ENCODE measurements around the gene SNX32. TPM values are rescaled to one million over a fixed set of nuclear protein-coding genes. Genes with fewer than 3 reads are reported as not detected.

The SNX32 gene
- polyA plus RNA-seq, 1 donor = 6.3 TPM

DNA sequence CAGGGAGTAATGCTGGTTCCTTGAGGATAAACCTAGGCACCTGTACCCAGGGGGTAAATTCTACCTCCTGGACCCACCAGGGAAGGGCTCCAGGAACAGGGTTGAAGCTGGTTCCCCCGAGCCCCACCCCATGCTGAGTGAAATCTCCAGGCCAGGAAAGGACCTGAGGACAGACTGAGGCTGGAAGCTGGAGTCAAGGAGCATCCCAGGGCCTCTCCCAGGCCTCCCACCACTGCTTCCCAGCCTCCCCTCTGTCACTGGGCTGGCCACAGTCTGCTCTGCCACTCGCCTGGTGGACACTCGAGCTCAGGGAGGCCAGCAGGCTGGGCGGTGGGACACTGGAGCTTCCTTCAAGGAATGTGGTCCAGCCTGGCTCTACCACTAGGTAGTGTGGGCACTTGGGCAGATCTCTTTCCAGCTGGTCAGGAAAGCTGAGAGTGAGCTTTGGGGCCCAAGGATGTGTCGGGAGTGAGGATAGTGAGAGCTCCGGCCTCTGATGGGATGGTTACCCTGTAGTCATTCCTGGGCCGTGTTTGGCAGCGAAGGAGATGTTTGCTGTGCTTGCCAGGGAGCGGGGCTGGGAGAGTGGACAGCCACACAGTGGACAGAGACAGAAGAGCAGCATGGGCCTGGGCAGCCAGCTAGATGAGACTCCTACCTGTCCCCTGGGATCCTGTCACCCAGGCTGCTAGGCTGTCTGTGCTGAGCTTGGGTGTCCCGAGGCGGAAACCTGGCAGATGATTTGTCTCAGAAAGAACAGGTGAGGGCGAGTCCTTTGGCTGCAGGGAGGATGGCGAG lies 43.5 kb upstream of the SNX32 start:
- Histone ChIP-seq H3K36me3 (ENCODE audit: control insufficient read depth, insufficient read depth, low read length) (peaks cover 21% of the 10 kb centered on the region), H3K27me3 (ENCODE audit: control insufficient read depth, insufficient read depth, low read length) (peaks cover 31% of the 10 kb centered on the region), H3K4me3 (ENCODE audit: low read length) (no peak overlapping the region), H3K4me1 (ENCODE audit: control insufficient read depth, insufficient read depth, low read length) (peaks cover 69% of the 10 kb centered on the region), H3K9me3 (ENCODE audit: control insufficient read depth, low read depth, low read length) (peaks cover 10% of the 10 kb centered on the region), H3K27ac (ENCODE audit: low read length) (peak overlapping the region; percentile 99)
- peak in 1 of 2 donors; percentile 64 for DNase-seq
- no CpG with 5 or more reads among the region's 13 CpGs for WGBS (ENCODE audit: insufficient coverage, low lambda C conversion rate)

DNA sequence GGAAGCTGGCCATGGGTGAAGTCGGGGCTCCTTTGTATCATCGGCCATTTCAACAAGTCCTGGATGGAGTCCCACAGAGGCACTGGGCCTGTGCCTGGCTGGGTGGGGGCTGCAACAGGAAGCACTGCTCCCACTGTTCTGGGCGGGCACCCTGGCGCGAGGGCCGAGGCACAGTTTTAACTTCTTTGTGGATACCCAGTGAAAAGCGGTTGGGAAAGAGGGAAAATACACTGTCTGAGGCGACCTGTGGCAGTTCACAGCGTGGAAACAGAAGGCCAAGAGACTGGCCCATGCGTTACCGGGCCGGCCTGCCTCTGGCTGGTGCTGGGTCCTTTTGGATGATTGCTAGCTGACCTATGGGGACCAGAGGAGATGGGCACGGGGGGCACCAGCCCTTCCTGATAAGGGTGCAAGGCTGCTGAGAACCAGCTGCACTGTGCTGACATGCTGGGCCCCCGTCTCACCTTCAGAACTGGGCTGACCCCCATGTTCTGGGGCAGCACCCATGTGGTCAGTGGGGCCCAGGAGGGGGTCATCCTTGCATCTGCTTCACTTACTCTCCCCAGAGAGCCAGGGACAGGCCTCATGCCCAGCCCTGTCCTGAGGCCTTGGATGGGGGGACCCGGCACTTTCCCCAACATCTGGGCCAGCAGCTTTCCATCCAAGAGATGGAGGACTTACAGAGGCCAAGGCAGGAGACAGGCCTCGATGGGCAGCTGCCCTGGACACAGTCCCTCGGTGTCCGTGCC lies 42.7 kb upstream of the SNX32 start:
- WGBS (ENCODE audit: insufficient coverage, low lambda C conversion rate) = no CpG with 5 or more reads among the region's 18 CpGs
- Histone ChIP-seq H3K27ac (ENCODE audit: low read length) (no peak overlapping the region), H3K4me3 (ENCODE audit: low read length) (no peak overlapping the region), H3K27me3 (ENCODE audit: control insufficient read depth, insufficient read depth, low read length) (peaks cover 23% of the 10 kb centered on the region), H3K36me3 (ENCODE audit: control insufficient read depth, insufficient read depth, low read length) (peaks cover 28% of the 10 kb centered on the region), H3K4me1 (ENCODE audit: control insufficient read depth, insufficient read depth, low read length) (peaks cover 65% of the 10 kb centered on the region), H3K9me3 (ENCODE audit: control insufficient read depth, low read depth, low read length) (peaks cover 7% of the 10 kb centered on the region)
- DNase-seq = no peak

DNA sequence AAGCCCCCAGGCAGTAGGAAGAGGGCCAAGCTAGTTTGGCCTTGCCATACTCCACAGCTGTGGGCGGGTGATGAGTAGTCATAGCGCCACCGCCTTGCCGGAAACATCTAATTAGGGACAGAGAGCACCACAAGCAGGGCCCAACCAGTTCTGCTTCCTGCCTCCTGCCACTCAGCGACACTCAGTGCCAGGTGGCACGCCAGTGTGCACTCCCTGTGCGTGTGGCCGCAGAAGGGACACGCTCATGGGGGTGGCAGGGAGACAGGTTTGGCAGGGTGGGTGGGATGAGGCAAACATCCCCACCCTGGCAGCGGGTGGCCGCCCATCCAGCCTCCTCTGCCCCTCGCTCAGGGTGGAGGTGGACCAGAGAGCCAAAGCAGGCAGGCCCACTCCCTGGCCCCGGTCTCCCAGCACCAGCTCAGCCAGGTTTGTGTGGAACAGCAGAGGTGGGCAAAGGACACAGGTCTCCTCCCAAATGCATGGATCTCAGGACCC lies 42.0 kb upstream of the SNX32 start:
- peak in 1 of 2 donors; percentile 46 for DNase-seq
- Histone ChIP-seq H3K27ac (ENCODE audit: low read length) (peak overlapping the region; percentile 34), H3K36me3 (ENCODE audit: control insufficient read depth, insufficient read depth, low read length) (peaks cover 35% of the 10 kb centered on the region), H3K9me3 (ENCODE audit: control insufficient read depth, low read depth, low read length) (peaks cover 7% of the 10 kb centered on the region), H3K4me1 (ENCODE audit: control insufficient read depth, insufficient read depth, low read length) (peaks cover 63% of the 10 kb centered on the region), H3K4me3 (ENCODE audit: low read length) (no peak overlapping the region), H3K27me3 (ENCODE audit: control insufficient read depth, insufficient read depth, low read length) (peaks cover 21% of the 10 kb centered on the region)
- WGBS (ENCODE audit: insufficient coverage, low lambda C conversion rate) = no CpG with 5 or more reads among the region's 13 CpGs

DNA sequence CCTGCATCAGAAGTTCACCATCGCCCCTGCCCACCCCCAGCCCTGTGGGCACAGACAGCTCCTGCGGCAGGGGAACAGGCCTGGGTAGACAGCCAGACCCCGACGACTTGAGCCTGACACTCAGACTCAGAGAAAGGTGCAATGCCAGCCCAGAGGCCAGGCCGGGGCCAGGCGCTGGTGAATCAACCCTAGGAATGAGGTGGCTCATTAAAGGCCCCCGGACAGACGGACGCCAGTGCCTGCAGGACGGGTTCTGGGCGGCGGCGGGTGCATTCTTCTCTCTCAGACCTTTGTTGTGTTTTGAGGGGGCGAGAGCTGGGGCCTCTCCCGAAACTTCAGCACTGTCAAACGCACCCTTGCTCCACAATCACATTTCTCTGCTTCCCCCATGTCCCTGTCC lies 41.3 kb upstream of the SNX32 start:
- peaks cover 36% of the 10 kb centered on the region for H3K36me3 ChIP-seq (ENCODE audit: control insufficient read depth, insufficient read depth, low read length)
- H3K4me1 ChIP-seq (ENCODE audit: control insufficient read depth, insufficient read depth, low read length) = peaks cover 63% of the 10 kb centered on the region
- peak overlapping the region; percentile 45 for H3K27ac ChIP-seq (ENCODE audit: low read length)
- H3K27me3 ChIP-seq (ENCODE audit: control insufficient read depth, insufficient read depth, low read length) = peaks cover 16% of the 10 kb centered on the region
- peaks cover 5% of the 10 kb centered on the region for H3K9me3 ChIP-seq (ENCODE audit: control insufficient read depth, low read depth, low read length)
- WGBS (ENCODE audit: insufficient coverage, low lambda C conversion rate) = no CpG with 5 or more reads among the region's 16 CpGs
- no peak for DNase-seq
- H3K4me3 ChIP-seq (ENCODE audit: low read length) = no peak overlapping the region

DNA sequence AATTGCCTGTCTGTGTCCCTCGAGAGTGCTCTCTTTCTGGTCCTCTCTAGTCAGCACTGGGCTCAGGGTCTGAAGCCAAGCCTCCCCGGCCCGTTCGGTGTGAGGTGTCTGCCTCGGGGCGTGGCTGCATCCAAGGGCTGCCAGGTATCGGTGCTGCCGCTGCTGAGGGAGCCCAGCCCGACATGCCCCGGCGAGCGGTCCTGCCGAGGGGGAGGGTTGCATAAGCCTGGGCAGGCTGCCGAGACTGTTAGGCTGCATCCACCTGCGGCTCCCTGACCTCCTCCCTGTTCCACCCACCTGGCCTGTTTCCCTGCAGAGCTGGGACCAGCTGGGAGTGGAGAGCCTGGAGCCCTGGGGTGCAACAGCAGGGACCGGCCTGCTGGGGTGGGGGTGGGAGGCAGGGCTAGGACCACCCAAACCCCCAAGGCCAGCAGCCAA lies 40.6 kb upstream of the SNX32 start:
- WGBS (ENCODE audit: insufficient coverage, low lambda C conversion rate) = no CpG with 5 or more reads among the region's 16 CpGs
- Histone ChIP-seq H3K4me3 (ENCODE audit: low read length) (no peak overlapping the region), H3K9me3 (ENCODE audit: control insufficient read depth, low read depth, low read length) (peaks cover 2% of the 10 kb centered on the region), H3K4me1 (ENCODE audit: control insufficient read depth, insufficient read depth, low read length) (peaks cover 63% of the 10 kb centered on the region), H3K36me3 (ENCODE audit: control insufficient read depth, insufficient read depth, low read length) (peaks cover 36% of the 10 kb centered on the region), H3K27me3 (ENCODE audit: control insufficient read depth, insufficient read depth, low read length) (peaks cover 10% of the 10 kb centered on the region), H3K27ac (ENCODE audit: low read length) (peak overlapping the region; percentile 45)
- no peak for DNase-seq

DNA sequence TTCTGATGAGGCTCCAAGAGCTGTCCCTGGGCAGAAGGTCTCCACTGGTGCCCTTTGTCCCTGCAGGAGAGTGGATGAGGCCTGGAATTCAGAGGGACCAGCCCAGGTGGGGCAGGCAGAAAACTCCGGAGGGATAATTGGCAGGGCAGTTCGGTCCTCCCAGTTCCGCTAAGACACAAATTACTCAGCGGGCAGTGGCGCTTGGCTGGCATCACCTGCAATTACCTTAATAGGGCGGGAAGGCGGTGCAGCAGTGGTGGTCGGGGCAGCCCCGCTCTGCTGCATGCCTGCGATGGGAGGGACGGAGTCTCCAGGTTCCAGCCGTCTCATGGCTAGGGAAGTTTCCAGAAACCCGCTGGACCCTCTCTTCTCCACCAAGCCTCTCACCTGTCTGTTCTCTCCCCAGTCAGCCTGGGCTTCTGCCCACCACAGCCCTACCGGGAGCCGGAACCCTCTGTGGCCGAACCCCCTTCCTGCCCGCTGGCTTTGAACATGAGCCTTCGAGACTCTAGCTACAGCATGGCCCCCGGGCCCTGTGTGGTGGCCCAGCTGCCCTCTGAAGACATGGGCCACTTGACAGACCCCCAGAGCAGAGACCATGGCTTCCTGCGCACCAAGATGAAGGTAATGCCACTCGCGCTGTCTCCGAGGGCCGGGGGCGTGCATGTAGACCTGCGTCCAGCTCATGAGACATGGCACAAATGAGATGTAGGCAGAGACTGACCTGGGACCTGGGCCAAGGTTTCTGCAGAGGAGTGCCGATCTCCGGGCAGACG lies 40.0 kb upstream of the SNX32 start:
- no peak for DNase-seq
- peak overlapping the region; percentile 45 for H3K27ac ChIP-seq (ENCODE audit: low read length)

DNA sequence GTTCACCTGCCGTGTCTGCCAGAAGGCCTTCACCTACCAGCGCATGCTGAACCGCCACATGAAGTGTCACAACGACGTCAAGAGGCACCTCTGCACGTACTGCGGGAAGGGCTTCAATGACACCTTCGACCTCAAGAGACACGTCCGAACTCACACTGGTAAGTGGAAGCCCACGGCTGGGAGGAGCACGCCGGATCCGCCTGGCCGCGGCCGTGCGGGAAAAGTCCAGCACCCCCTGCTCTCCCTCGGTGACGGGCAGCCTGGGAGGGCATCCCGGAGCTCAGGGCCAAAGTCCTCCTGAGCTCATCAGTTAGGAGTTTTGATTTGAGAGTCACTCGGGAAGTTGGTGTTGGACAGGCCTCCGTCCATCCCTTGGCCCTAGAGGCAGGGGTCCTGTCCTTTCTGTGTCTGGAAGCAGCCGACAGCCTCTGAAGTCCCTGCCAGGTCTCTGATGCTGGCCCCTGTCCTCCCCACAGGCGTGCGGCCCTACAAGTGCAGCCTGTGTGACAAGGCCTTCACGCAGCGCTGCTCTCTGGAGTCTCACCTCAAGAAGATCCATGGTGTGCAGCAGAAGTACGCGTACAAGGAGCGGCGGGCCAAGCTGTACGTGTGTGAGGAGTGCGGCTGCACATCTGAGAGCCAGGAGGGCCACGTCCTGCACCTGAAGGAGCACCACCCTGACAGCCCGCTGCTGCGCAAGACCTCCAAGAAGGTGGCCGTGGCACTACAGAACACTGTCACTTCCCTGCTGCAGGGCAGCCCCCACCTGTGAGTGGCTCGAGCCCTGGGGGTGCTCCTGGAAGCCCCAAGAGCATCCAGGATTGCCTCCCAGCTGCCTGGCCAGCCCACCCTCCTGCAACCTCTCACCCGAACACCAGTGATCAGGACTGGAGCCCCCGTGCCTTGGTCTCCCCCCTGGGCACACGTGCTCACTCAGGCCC lies 38.9 kb upstream of the SNX32 start:
- no peak overlapping the region for H3K4me3 ChIP-seq (ENCODE audit: low read length)
- peaks cover 51% of the 10 kb centered on the region for H3K4me1 ChIP-seq (ENCODE audit: control insufficient read depth, insufficient read depth, low read length)
- no peak overlapping the region for H3K27ac ChIP-seq (ENCODE audit: low read length)
- H3K27me3 ChIP-seq (ENCODE audit: control insufficient read depth, insufficient read depth, low read length) = no peaks in the 10 kb centered on the region
- DNase-seq = no peak
- no CpG with 5 or more reads among the region's 42 CpGs for WGBS (ENCODE audit: insufficient coverage, low lambda C conversion rate)
- H3K9me3 ChIP-seq (ENCODE audit: control insufficient read depth, low read depth, low read length) = no peaks in the 10 kb centered on the region
- peaks cover 36% of the 10 kb centered on the region for H3K36me3 ChIP-seq (ENCODE audit: control insufficient read depth, insufficient read depth, low read length)

More for the DNA sequence above, 40.0 kb upstream of the SNX32 start:
- no CpG with 5 or more reads among the region's 29 CpGs for WGBS (ENCODE audit: insufficient coverage, low lambda C conversion rate)
- H3K4me1 ChIP-seq (ENCODE audit: control insufficient read depth, insufficient read depth, low read length) = peaks cover 59% of the 10 kb centered on the region
- H3K27me3 ChIP-seq (ENCODE audit: control insufficient read depth, insufficient read depth, low read length) = peaks cover 3% of the 10 kb centered on the region
- peaks cover 36% of the 10 kb centered on the region for H3K36me3 ChIP-seq (ENCODE audit: control insufficient read depth, insufficient read depth, low read length)
- H3K4me3 ChIP-seq (ENCODE audit: low read length) = no peak overlapping the region
- H3K9me3 ChIP-seq (ENCODE audit: control insufficient read depth, low read depth, low read length) = no peaks in the 10 kb centered on the region

DNA sequence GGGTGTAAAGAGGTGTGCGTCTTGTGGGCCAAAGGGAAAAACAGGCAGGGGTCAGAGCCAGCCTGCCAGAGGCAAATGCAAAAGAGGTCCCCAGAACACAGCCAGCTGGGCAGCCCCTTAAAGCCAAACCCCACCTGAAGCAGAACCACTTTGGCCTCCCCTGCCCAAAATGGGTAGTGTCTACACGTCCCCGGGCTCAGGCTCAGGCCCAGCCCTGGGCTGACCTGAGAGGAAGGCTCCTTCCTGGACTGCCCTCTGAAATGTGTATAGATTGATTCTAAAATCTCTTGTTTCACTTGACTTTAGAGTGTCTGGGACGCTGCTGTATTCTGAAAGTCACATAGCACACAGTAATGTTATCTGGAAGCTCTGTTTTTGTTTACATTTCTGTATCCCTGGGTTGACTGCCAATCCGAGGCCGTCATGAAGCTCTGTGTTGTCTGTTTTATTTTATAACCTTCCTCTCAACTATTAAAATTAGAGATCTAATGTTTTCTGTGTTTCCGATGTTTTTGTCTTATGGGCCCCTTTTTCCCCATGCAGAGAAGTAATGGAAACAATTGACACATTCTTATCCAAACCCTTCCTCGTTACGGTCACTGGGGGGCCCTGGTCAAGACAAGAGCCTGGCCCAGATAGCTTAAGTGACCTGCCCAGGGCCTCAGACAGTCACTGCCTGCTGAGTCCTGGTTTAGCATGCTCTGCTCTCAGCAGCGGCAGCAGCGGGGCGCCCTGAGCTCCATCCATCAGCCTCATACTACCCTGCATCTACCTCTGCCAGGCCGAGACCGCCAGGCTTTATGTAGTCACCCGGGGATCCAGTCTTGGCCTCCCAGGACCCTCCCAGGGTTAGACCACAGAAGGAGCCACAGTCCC lies 36.8 kb upstream of the SNX32 start:
- Histone ChIP-seq H3K4me3 (ENCODE audit: low read length) (no peak overlapping the region), H3K27ac (ENCODE audit: low read length) (no peak overlapping the region), H3K9me3 (ENCODE audit: control insufficient read depth, low read depth, low read length) (no peaks in the 10 kb centered on the region), H3K4me1 (ENCODE audit: control insufficient read depth, insufficient read depth, low read length) (peaks cover 31% of the 10 kb centered on the region), H3K36me3 (ENCODE audit: control insufficient read depth, insufficient read depth, low read length) (peaks cover 36% of the 10 kb centered on the region), H3K27me3 (ENCODE audit: control insufficient read depth, insufficient read depth, low read length) (no peaks in the 10 kb centered on the region)
- 47% methylated on average over 3 of the region's 15 CpGs for WGBS (ENCODE audit: insufficient coverage, low lambda C conversion rate)
- no peak for DNase-seq

DNA sequence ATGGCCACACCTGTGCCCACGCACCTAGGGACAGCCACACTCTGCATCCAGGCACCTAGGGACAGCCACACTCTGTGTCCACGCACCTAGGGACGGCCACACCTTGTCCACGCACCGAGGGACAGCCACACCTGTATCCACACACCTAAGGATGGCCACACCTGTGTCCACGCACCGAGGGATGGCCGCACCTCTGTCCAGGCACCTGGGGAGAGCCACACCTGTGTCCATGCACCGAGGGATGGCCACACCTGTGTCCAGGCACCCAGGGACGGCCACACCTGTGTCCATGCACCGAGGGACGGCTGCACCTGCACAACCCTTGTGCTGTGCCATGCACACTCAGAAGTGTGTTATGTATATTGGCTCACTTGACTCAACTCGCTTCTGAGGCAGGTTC lies 36.1 kb upstream of the SNX32 start:
- H3K9me3 ChIP-seq (ENCODE audit: control insufficient read depth, low read depth, low read length) = no peaks in the 10 kb centered on the region
- no CpG with 5 or more reads among the region's 13 CpGs for WGBS (ENCODE audit: insufficient coverage, low lambda C conversion rate)
- H3K27me3 ChIP-seq (ENCODE audit: control insufficient read depth, insufficient read depth, low read length) = no peaks in the 10 kb centered on the region
- no peak overlapping the region for H3K27ac ChIP-seq (ENCODE audit: low read length)
- peaks cover 31% of the 10 kb centered on the region for H3K36me3 ChIP-seq (ENCODE audit: control insufficient read depth, insufficient read depth, low read length)
- peaks cover 23% of the 10 kb centered on the region for H3K4me1 ChIP-seq (ENCODE audit: control insufficient read depth, insufficient read depth, low read length)
- H3K4me3 ChIP-seq (ENCODE audit: low read length) = no peak overlapping the region
- DNase-seq = no peak

Measured in large intestine (tissue), 3 donors.